B cell (primary cell): Measurements from ENCODE around the gene WFDC10B. TPM values are rescaled to one million over a fixed set of nuclear protein-coding genes. Genes with fewer than 3 reads are reported as not detected.
"Not testable (repeated sequence)": the region's sequence is repeated elsewhere in the genome, so short reads cannot be mapped to it uniquely, and the experiment has no call there.

Source experiments
- ATAC-seq: fragments of 200-7000 bp; cut with Tn5 transposase; one replicate; pipeline ENCODE4 v1.10.0; 2021; ENCODE audit warnings: low read depth, mild to moderate bottlenecking, moderate number of reproducible peaks, moderate library complexity
- CTCF ChIA-PET: fragments of 350-600 bp; sonication (Branson Sonifier 250); formaldehyde crosslinking; loops from one replicate; lab custom pipeline; 2021; ENCODE audit warnings: antibody characterized with exemption, inconsistent platforms; lab: Charles Lee
- POLR2A ChIA-PET: fragments of 350-600 bp; sonication (Branson Sonifier 250); formaldehyde crosslinking; loops from one replicate; lab custom pipeline; 2021; ENCODE audit warnings: antibody characterized with exemption; lab: Charles Lee
- DNase-seq: peaks from one replicate; pipeline ENCODE4 v3.0.0; 2013
- H2AFZ ChIP-seq: 2 replicates; pipeline ENCODE4 v1.6.1; 2012; ENCODE audit warnings: mild to moderate bottlenecking, low read depth, low read length; ENCODE audit not compliant: insufficient read depth, poor library complexity, severe bottlenecking
- H3K27ac ChIP-seq, 2 donors: 1 replicate in 1 of 2; 2 replicates in 1 of 2; pipeline ENCODE4 v1.5.1; 2012 to 2013; ENCODE audit warnings: low read length in 2 of 2, mild to moderate bottlenecking in 2 of 2, moderate library complexity in 1 of 2
- H3K27me3 ChIP-seq, 4 experiments: fragments of 200-600 bp in 1 of 4; sonication (generic) in 1 of 4; replicated peaks in 1 of 4; 1 replicate in 2 of 4; 2 replicates in 2 of 4; pipeline versions ENCODE4 v1.6.1 to v1.7.0; 2013 to 2016; ENCODE audit warnings: low read length in 3 of 4, mild to moderate bottlenecking in 2 of 4, mixed read lengths in 1 of 4, moderate library complexity in 1 of 4; ENCODE audit not compliant: insufficient read depth in 4 of 4, control insufficient read depth in 3 of 4; ENCODE audit errors: control extremely low read depth in 1 of 4
- H3K36me3 ChIP-seq, 2 experiments: replicated peaks in 1 of 2; 1 replicate in 1 of 2; 2 replicates in 1 of 2; pipeline versions ENCODE4 v1.6.1 to v1.7.1; 2013; ENCODE audit warnings: low read length in 1 of 2; ENCODE audit not compliant: insufficient read depth in 2 of 2, control insufficient read depth in 1 of 2; ENCODE audit errors: control extremely low read depth in 1 of 2, extremely low read depth in 1 of 2
- H3K4me1 ChIP-seq, 2 donors: fragments of 200-600 bp in 1 of 2; sonication (generic) in 1 of 2; 1 replicate in 1 of 2; 2 replicates in 1 of 2; pipeline versions ENCODE4 v1.5.1 to v1.6.1; 2013 to 2017; ENCODE audit warnings: low read length in 2 of 2; ENCODE audit not compliant: control insufficient read depth in 2 of 2, insufficient read depth in 2 of 2
- H3K4me2 ChIP-seq: replicated peaks from 2 replicates; pipeline ENCODE3; 2012; ENCODE audit warnings: mild to moderate bottlenecking, low read depth, low read length; ENCODE audit not compliant: poor library complexity, severe bottlenecking
- H3K4me3 ChIP-seq, 5 experiments: fragments of 200-600 bp in 1 of 5; sonication (generic) in 1 of 5; 1 replicate in 3 of 5; 2 replicates in 2 of 5; pipeline versions ENCODE4 v1.5.1 to v1.7.0; 2011 to 2016; ENCODE audit warnings: low read length in 4 of 5, mild to moderate bottlenecking in 4 of 5, low read depth in 2 of 5, control low read depth in 1 of 5, moderate library complexity in 1 of 5; ENCODE audit not compliant: insufficient read depth in 1 of 5; ENCODE audit errors: control extremely low read depth in 1 of 5, extremely low read depth in 1 of 5
- H3K79me2 ChIP-seq: fragments of 200-600 bp; sonication (generic); one replicate; pipeline ENCODE4 v1.6.0; 2016; ENCODE audit warnings: low read length; ENCODE audit not compliant: control insufficient read depth, insufficient read depth
- H3K9ac ChIP-seq: fragments of 200-600 bp; sonication (generic); 2 replicates; pipeline ENCODE4 v1.6.1; 2017; ENCODE audit warnings: mild to moderate bottlenecking, low read length, moderate library complexity
- H3K9me3 ChIP-seq, 3 donors: one replicate each; pipeline versions ENCODE4 v1.6.1 to v1.7.1; 2013; ENCODE audit warnings: low read length in 2 of 3; ENCODE audit not compliant: control insufficient read depth in 2 of 3, insufficient read depth in 1 of 3; ENCODE audit errors: control extremely low read depth in 1 of 3
- H4K20me1 ChIP-seq: 2 replicates; pipeline ENCODE4 v1.6.0; 2012; ENCODE audit warnings: mild to moderate bottlenecking, low read length; ENCODE audit not compliant: insufficient read depth, control insufficient read depth, poor library complexity, severe bottlenecking
- H3K27ac Mint-ChIP-seq: one replicate; pipeline ENCODE4 v1.8.0; 2021; ENCODE audit warnings: mixed read lengths
- H3K27me3 Mint-ChIP-seq: one replicate; pipeline ENCODE4 v1.8.0; 2021; ENCODE audit warnings: mixed read lengths
- H3K4me1 Mint-ChIP-seq: one replicate; pipeline ENCODE4 v1.8.0; 2021; ENCODE audit warnings: mixed read lengths
- H3K4me3 Mint-ChIP-seq: one replicate; pipeline ENCODE4 v1.8.0; 2021; ENCODE audit warnings: mixed read lengths
- H3K9me3 Mint-ChIP-seq: one replicate; pipeline ENCODE4 v1.8.0; 2022; ENCODE audit warnings: mixed read lengths; ENCODE audit not compliant: insufficient read depth
- WGBS: methylation state at CpG from one replicate; pipeline ENCODE4 v1.1.5; 2013; ENCODE audit warnings: missing lambda C conversion rate; ENCODE audit not compliant: insufficient coverage; 5-methylcytosine and 5-hydroxymethylcytosine counted together
- intact Hi-C: fragments of 100-400 bp; cut with micrococcal nuclease; formaldehyde crosslinking; loops from one replicate; pipeline ENCODE4 v1.10.0; 2022
- polyA plus RNA-seq: library from polyadenylated mRNA; depleted of rRNA; stranded (reverse); fragments of >200 nt; gene quantifications from 2 replicates; pipeline ENCODE4 v1.2.3, GENCODE V29; 2012
- total RNA-seq, 2 donors: library from RNA; stranded (reverse); fragments of 120-200 nt in 1 of 2; gene quantifications; 1 replicate in 1 of 2; 2 replicates in 1 of 2; pipeline versions ENCODE4 v1.2.3 to v1.2.4, GENCODE V29; 2013 to 2022
- TF ChIP-seq, protein P1 (sequence below): fragments of 200-600 bp; IDR thresholded peaks from one replicate; pipeline ENCODE4 v1.8.0; 2022; ENCODE audit warnings: antibody characterized with exemption, mild to moderate bottlenecking

Gene WFDC10B
- total and polyA plus RNA-seq, 2 donors (not counting 1 experiment from before 2014, with no cell fraction given) = not detected

DNA sequence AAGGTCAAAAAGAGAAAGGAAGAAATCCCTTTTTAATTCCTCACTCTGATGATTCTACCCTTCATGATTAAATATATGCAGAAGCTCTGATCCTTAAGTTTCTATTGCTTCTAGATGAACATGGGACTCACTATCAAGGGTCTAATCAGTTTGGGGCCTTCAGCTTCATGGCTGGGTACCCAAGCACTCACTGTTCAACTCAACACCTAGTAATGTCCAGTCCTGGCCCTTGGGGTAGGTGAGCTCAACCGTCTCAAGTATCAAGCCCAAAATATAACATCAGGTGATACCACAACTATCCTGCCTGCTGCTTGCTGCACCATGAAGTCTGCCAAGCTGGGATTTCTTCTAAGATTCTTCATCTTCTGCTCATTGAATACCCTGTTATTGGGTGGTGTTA lies 17.2 kb upstream of the WFDC10B start, which contains the start of gene SPINT4:
Gene SPINT4, plus strand, starts transcription at position 301 of the 400 bp plus-strand sequence. Its CDS starts 21 bp downstream, at position 322.
- DNase-seq = no peak
- Mint-ChIP-seq H3K27me3 (peaks cover 25% of the 10 kb centered on the region), H3K27ac (no peak within 1 kb of the TSS), H3K4me3 (no peak within 1 kb of the TSS), H3K9me3 (no peaks in the 10 kb centered on the region), H3K4me1 (peaks cover 5% of the 10 kb centered on the region)
- Histone ChIP-seq H3K36me3 (no peaks in the 10 kb centered on the region), H3K9me3 (no peaks in the 10 kb centered on the region), H3K27me3 (peaks cover 0 to 5% (median 1%) of the 10 kb centered on the region in 4 experiments), H3K4me2 (no peak within 1 kb of the TSS), H3K27ac (no peak within 1 kb of the TSS), H3K9ac (no peak within 1 kb of the TSS), H3K4me3 (no peak within 1 kb of the TSS), H3K79me2 (no peaks in the 10 kb centered on the region), H2AFZ (no peak within 1 kb of the TSS), H3K4me1 (no peaks in the 10 kb centered on the region), H4K20me1 (no peaks in the 10 kb centered on the region)
- CTCF ChIA-PET = no interaction called here
- ATAC-seq = no peak
- TF ChIP-seq, protein P1, sequence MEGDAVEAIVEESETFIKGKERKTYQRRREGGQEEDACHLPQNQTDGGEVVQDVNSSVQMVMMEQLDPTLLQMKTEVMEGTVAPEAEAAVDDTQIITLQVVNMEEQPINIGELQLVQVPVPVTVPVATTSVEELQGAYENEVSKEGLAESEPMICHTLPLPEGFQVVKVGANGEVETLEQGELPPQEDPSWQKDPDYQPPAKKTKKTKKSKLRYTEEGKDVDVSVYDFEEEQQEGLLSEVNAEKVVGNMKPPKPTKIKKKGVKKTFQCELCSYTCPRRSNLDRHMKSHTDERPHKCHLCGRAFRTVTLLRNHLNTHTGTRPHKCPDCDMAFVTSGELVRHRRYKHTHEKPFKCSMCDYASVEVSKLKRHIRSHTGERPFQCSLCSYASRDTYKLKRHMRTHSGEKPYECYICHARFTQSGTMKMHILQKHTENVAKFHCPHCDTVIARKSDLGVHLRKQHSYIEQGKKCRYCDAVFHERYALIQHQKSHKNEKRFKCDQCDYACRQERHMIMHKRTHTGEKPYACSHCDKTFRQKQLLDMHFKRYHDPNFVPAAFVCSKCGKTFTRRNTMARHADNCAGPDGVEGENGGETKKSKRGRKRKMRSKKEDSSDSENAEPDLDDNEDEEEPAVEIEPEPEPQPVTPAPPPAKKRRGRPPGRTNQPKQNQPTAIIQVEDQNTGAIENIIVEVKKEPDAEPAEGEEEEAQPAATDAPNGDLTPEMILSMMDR = no peak
- no CpG with 5 or more reads among the region's 1 CpG for whole genome bisulfite sequencing
- intact Hi-C loops = no loop called here
- POLR2A ChIA-PET = no interaction called here

DNA sequence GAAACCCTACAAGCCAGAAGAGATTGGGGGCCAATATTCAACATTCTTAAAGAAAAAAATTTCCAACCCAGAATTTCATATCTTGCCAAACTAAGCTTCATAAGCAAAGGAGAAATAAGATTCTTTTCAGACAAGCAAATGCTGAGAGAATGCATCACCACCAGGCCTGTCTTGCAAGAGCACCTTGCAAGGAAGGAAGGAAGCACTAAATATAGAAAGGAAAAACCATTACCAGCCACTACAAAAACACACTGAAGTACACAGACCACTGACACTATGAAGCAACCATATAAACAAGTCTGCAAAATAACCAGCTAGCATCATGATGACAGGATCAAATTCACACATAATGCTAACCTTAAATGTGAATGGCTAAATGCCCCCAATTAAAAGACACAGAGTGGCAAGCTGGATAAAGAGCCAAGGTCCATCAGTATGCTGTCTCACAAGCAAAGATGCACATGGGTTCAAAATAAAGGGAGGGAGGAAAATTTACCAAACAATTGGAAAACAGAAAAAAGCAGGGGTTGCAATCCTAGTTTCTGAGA lies 11.4 kb upstream of the WFDC10B start:
- ATAC-seq, H4K20me1 ChIP-seq, H3K9ac ChIP-seq, DNase-seq, H3K27me3 Mint-ChIP-seq, H3K27me3 ChIP-seq, H3K79me2 ChIP-seq, H3K9me3 Mint-ChIP-seq, POLR2A ChIA-PET, CTCF ChIA-PET, H3K36me3 ChIP-seq, intact Hi-C loops: not testable (repeated sequence)
- peak overlapping the region in 1 of 5 experiments; percentile 33 for H3K4me3 ChIP-seq
- peak overlapping the region; percentile 33 for H3K4me2 ChIP-seq
- H3K27ac ChIP-seq = peak overlapping the region in 1 of 2 donors; percentile 61
- H2AFZ ChIP-seq = peak overlapping the region; percentile 6
- peaks cover 34% of the 10 kb centered on the region for H3K4me1 Mint-ChIP-seq
- H3K4me3 Mint-ChIP-seq = peak overlapping the region; percentile 59
- peaks cover 28 to 31% of the 10 kb centered on the region in 2 donors for H3K4me1 ChIP-seq
- H3K9me3 ChIP-seq = peaks cover 0 to 12% (median 0%) of the 10 kb centered on the region in 3 donors
- peak overlapping the region; percentile 62 for H3K27ac Mint-ChIP-seq
